ENCODE results near the gene USP34.
A peak's percentile ranks its signal among the peaks of the same experiment; 100 is the strongest.
"Not testable (repeated sequence)": the region's sequence is repeated elsewhere in the genome, so short reads cannot be mapped to it uniquely, and the experiment has no call there.

USP34 gene

DNA sequence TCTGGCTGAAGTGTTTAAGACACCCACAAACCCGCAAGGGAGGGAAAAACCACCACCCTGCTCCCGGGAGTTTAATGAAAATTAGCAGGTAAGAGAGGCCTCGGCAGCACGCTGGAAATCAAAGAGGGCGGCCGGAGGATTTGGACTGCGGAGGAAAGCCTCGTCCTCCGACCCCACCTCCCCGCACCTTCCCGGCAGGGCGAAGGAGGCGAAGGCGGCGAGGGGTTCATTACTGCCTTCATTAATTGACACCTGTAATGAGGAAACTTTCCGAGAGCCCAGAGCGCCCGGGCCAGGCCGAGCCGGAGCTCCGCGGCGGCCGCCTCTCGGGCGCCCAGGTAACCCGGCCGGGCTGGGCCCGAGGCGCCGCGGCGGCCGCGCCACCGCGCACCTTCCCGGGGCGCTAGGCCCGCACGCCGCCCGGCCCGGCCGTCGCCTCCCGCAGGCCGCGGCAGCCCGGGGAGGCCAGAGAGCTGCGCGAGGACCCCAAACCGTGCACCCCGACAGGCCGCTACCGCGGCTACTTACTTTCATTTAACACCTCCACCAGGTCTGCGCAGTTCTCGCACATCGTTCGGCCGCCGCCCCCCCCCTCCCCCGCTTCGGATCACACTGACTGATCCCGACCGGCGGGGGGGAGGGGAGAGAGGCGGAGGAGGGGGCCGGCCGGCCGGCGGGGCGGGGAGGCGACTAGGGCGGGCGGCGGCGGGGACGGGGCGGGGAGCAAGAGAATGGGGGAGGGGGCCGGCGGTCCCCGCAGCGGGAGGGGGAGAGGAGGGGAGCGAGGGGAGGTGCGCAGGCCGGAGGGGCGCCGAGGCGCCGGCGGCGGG, 550 bp downstream of the USP34 start:
- DNase-seq (ENCODE audit: low read depth in 1 of 2, low spot score in 1 of 2), result peak in 1 of 2 experiments; percentile 71
- TF ChIP-seq SPI1 (IDR thresholded peaks at IDR 0.05; ENCODE audit: borderline replicate concordance, low read depth), result no peak
- no peak for TF ChIP-seq POLR2AphosphoS5 (IDR thresholded peaks at IDR 0.05; ENCODE audit: low read depth)
- TF ChIP-seq, protein P1, sequence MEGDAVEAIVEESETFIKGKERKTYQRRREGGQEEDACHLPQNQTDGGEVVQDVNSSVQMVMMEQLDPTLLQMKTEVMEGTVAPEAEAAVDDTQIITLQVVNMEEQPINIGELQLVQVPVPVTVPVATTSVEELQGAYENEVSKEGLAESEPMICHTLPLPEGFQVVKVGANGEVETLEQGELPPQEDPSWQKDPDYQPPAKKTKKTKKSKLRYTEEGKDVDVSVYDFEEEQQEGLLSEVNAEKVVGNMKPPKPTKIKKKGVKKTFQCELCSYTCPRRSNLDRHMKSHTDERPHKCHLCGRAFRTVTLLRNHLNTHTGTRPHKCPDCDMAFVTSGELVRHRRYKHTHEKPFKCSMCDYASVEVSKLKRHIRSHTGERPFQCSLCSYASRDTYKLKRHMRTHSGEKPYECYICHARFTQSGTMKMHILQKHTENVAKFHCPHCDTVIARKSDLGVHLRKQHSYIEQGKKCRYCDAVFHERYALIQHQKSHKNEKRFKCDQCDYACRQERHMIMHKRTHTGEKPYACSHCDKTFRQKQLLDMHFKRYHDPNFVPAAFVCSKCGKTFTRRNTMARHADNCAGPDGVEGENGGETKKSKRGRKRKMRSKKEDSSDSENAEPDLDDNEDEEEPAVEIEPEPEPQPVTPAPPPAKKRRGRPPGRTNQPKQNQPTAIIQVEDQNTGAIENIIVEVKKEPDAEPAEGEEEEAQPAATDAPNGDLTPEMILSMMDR (IDR thresholded peaks at IDR 0.05; ENCODE audit: insufficient read depth, low read length), result no peak
- TF ChIP-seq, protein P2, sequence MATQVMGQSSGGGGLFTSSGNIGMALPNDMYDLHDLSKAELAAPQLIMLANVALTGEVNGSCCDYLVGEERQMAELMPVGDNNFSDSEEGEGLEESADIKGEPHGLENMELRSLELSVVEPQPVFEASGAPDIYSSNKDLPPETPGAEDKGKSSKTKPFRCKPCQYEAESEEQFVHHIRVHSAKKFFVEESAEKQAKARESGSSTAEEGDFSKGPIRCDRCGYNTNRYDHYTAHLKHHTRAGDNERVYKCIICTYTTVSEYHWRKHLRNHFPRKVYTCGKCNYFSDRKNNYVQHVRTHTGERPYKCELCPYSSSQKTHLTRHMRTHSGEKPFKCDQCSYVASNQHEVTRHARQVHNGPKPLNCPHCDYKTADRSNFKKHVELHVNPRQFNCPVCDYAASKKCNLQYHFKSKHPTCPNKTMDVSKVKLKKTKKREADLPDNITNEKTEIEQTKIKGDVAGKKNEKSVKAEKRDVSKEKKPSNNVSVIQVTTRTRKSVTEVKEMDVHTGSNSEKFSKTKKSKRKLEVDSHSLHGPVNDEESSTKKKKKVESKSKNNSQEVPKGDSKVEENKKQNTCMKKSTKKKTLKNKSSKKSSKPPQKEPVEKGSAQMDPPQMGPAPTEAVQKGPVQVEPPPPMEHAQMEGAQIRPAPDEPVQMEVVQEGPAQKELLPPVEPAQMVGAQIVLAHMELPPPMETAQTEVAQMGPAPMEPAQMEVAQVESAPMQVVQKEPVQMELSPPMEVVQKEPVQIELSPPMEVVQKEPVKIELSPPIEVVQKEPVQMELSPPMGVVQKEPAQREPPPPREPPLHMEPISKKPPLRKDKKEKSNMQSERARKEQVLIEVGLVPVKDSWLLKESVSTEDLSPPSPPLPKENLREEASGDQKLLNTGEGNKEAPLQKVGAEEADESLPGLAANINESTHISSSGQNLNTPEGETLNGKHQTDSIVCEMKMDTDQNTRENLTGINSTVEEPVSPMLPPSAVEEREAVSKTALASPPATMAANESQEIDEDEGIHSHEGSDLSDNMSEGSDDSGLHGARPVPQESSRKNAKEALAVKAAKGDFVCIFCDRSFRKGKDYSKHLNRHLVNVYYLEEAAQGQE (IDR thresholded peaks at IDR 0.05; ENCODE audit: insufficient replicate concordance, low read depth), result no peak
- TF ChIP-seq GABPA (IDR thresholded peaks at IDR 0.05; ENCODE audit: low read depth), result no peak
- peak overlapping the region; percentile 70 for H3K4me3 ChIP-seq (replicated peaks; ENCODE audit: insufficient read depth, low read length)
- H3K27ac ChIP-seq (replicated peaks), result peak overlapping the region; percentile 76
- H3K27me3 ChIP-seq (ENCODE audit: insufficient read depth, poor library complexity, severe bottlenecking), result no peaks in the 10 kb centered on the region

DNA sequence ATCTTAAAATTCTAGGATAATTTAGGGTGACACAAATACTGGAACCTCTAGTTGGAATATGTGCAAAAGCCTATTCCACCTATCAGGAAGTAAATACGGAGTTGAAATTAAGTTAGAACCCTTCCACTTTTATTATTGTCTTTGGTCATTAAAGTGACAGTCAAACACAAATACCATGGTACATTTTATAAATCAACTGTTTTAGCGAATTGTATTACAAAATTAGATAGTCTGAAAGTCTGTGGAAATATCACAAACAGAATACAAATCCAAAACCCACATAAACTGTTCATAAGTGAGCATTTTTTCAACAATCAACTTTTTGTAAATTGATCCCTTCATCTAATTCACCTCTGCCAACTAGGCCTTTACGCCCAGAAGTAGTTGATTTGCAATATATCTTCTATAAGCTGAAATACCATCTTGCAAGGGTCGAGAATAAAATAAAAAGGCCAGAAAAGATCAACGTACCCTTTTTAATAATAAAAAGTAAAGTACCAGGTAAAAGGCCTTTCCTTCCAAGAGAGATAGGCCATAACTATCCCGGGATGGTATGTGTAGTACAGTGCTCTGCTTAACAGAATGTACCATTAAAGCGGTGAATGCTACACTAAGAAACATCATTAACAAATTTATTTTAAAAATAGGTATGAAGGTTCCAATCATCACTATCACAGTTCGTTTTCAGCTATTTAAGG, 1.3 kb downstream of the USP34 start:
- TF ChIP-seq GABPA (IDR thresholded peaks at IDR 0.05; ENCODE audit: low read depth), result no peak
- TF ChIP-seq, protein P2 (IDR thresholded peaks at IDR 0.05; ENCODE audit: insufficient replicate concordance, low read depth), result no peak
- no peak for TF ChIP-seq SPI1 (IDR thresholded peaks at IDR 0.05; ENCODE audit: borderline replicate concordance, low read depth)
- no peak for TF ChIP-seq POLR2AphosphoS5 (IDR thresholded peaks at IDR 0.05; ENCODE audit: low read depth)
- TF ChIP-seq, protein P1 (IDR thresholded peaks at IDR 0.05; ENCODE audit: insufficient read depth, low read length), result no peak
- Histone ChIP-seq H3K4me3 (replicated peaks; ENCODE audit: insufficient read depth, low read length) (peak overlapping the region; percentile 70), H3K27me3 (ENCODE audit: insufficient read depth, poor library complexity, severe bottlenecking) (no peaks in the 10 kb centered on the region), H3K27ac (replicated peaks) (peak overlapping the region; percentile 76)
- DNase-seq (ENCODE audit: low read depth in 1 of 2, low spot score in 1 of 2), result no peak

DNA sequence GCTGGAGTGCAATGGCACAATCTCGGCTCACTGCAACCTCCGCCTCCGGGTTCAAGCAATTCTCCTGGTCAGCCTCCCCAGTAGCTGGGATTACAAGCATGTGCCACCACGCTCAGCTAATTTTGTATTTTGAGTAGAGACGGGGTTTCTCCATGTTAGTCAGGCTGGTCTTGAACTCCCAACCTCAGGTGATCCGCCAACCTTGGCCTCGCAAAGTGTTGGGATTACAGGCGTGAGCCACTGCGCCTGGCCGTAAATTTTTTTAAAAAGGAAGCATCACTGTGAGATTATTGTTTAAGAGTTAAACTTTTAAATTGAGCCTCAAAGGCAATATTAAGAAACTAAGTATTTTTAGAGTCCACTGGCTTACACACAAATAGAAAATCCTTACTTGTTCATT, 2.7 kb downstream of the USP34 start:
- H3K27ac ChIP-seq (replicated peaks), result peak overlapping the region; percentile 76; the same call in 1 of the 2 replicates

DNA sequence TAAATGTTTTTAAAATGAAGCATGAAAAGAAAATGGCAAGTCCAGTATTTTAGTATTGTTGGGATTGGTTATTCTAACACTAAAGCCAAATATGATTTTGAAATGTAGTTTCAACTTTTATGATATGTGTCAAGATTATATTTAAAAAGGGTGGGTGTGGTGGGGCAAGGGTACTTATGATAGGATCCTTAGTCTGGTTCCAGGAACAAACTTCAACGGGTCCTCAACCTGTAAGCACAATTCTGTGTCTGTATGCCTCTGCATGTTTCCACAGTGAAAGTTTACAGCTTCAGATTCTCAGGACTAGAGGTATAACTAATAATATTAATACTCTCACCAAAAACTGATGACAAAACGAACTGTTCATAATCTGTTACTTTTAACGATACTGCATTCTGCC, 5.8 kb downstream of the USP34 start:
- no peak overlapping the region for H3K27ac ChIP-seq (replicated peaks)
- H3K27me3 ChIP-seq (ENCODE audit: insufficient read depth, poor library complexity, severe bottlenecking), result no peaks in the 10 kb centered on the region
- no peak for DNase-seq (ENCODE audit: low read depth in 1 of 2, low spot score in 1 of 2)
- no peak overlapping the region for H3K4me3 ChIP-seq (replicated peaks; ENCODE audit: insufficient read depth, low read length)
- TF ChIP-seq, protein P1 (IDR thresholded peaks at IDR 0.05; ENCODE audit: insufficient read depth, low read length), result no peak
- TF ChIP-seq POLR2AphosphoS5 (IDR thresholded peaks at IDR 0.05; ENCODE audit: low read depth) (no peak), GABPA (IDR thresholded peaks at IDR 0.05; ENCODE audit: low read depth) (no peak), SPI1 (IDR thresholded peaks at IDR 0.05; ENCODE audit: borderline replicate concordance, low read depth) (no peak)
- TF ChIP-seq, protein P2 (IDR thresholded peaks at IDR 0.05; ENCODE audit: insufficient replicate concordance, low read depth), result no peak

More for the DNA sequence above, 2.7 kb downstream of the USP34 start:
- not testable (repeated sequence) for DNase-seq (ENCODE audit: low read depth in 1 of 2, low spot score in 1 of 2); H3K4me3 ChIP-seq (replicated peaks; ENCODE audit: insufficient read depth, low read length); H3K27me3 ChIP-seq (ENCODE audit: insufficient read depth, poor library complexity, severe bottlenecking)
